Left cardiac atrium (tissue), 4 donors: Measurements from ENCODE around the gene CFAP92. TPM values are rescaled to one million over a fixed set of nuclear protein-coding genes. Genes with fewer than 3 reads are reported as not detected.

ENCODE experiments used
- ATAC-seq, 2 donors: fragments of 200-7000 bp; cut with Tn5 transposase; one replicate each; pipeline ENCODE4 v1.9.1; 2020; ENCODE audit warnings: mild to moderate bottlenecking in 2 of 2, moderate library complexity in 2 of 2
- DNase-seq: peaks from one replicate; pipeline ENCODE4 v3.0.0-alpha.2; 2020
- intact Hi-C, 2 donors: fragments of 100-400 bp; cut with DNase I; formaldehyde crosslinking; loops; one replicate each; pipeline versions ENCODE4 v1.14.1 to v1.15.1; 2022 to 2023
- total RNA-seq, 2 donors: library from RNA; stranded (reverse); fragmentation: NEBNext Ultra II Directional; extraction: Animal tissue kit (Norgen Biotek cat#: 25700); gene quantifications; one replicate each; pipeline ENCODE4 v1.2.1, GENCODE V29; 2021
- donor health status: DM: no; HTN: yes; CAD: no.
- donor health status: DM: no; HTN: yes; CAD: no; lungs with severe emphysema.
- donor health status: DM: yes; HTN: yes; CAD: no.
- donor health status: Dilated cardiomyopathy.

Gene CFAP92
- total RNA-seq, 2 donors from 2014 or later: 0.29 to 0.73 TPM

- ATAC-seq (peak; percentile 95 to 96), DNase-seq (peak; percentile 93)
- intact Hi-C loops: no loop called here
Measured at GRCh38 chr3:129026728-129027543, 33.1 kb upstream of the CFAP92 start.

- ATAC-seq: peak; percentile 25 to 51
- DNase-seq: no peak
- intact Hi-C loops: no loop called here
Measured at GRCh38 chr3:129025691-129026435, 32.0 kb upstream of the CFAP92 start.

- intact Hi-C loops: no loop called here
- DNase-seq (no peak), ATAC-seq (no peak)
Measured at GRCh38 chr3:129025108-129025507, 31.2 kb upstream of the CFAP92 start.

GRCh38 chr3:129023909-129024308 lies 30.0 kb upstream of the CFAP92 start:
- intact Hi-C loops: no loop called here
- DNase-seq: no peak
- ATAC-seq: no peak

GRCh38 chr3:129023008-129023358 lies 29.1 kb upstream of the CFAP92 start:
- intact Hi-C loops: no loop called here
- DNase-seq: no peak
- no peak for ATAC-seq

GRCh38 chr3:129022114-129023007 lies 28.5 kb upstream of the CFAP92 start:
- peak; percentile 25 to 77 for ATAC-seq
- intact Hi-C loops: no loop called here
- DNase-seq: peak; percentile 79

GRCh38 chr3:129021140-129021551 lies 27.3 kb upstream of the CFAP92 start:
- intact Hi-C loops: no loop called here
- ATAC-seq (no peak), DNase-seq (no peak)

- no peak for DNase-seq
- intact Hi-C loops: no loop called here
- ATAC-seq: no peak
Measured at GRCh38 chr3:129020691-129021090, 26.8 kb upstream of the CFAP92 start.

GRCh38 chr3:129019266-129019665 lies 25.4 kb upstream of the CFAP92 start:
- no peak for DNase-seq
- intact Hi-C loops: no loop called here
- no peak for ATAC-seq

GRCh38 chr3:129018751-129019150 lies 24.9 kb upstream of the CFAP92 start:
- no peak for ATAC-seq
- intact Hi-C loops: no loop called here
- no peak for DNase-seq

GRCh38 chr3:129018271-129018670 lies 24.4 kb upstream of the CFAP92 start:
- ATAC-seq (no peak), DNase-seq (no peak)
- intact Hi-C loops: no loop called here

GRCh38 chr3:129017484-129017899 lies 23.6 kb upstream of the CFAP92 start:
- DNase-seq (no peak), ATAC-seq (no peak)
- intact Hi-C loops: no loop called here

GRCh38 chr3:129016720-129017483 lies 23.0 kb upstream of the CFAP92 start:
- DNase-seq: peak; percentile 79
- ATAC-seq: peak; percentile 17 to 23

GRCh38 chr3:129016356-129016719 lies 22.5 kb upstream of the CFAP92 start:
- ATAC-seq: peak in 1 of 2 donors; percentile 57

More at GRCh38 chr3:129016720-129017483, 23.0 kb upstream of the CFAP92 start:
- intact Hi-C loops: no loop called here

GRCh38 chr3:129015388-129016105 lies 21.7 kb upstream of the CFAP92 start:
- ATAC-seq (peak; percentile 37 to 72), DNase-seq (peak; percentile 65)
- intact Hi-C loops: no loop called here

More at GRCh38 chr3:129016356-129016719, 22.5 kb upstream of the CFAP92 start:
- intact Hi-C loops: no loop called here
- DNase-seq: no peak

GRCh38 chr3:129014793-129015345 lies 21.0 kb upstream of the CFAP92 start:
- DNase-seq (no peak), ATAC-seq (no peak)
- intact Hi-C loops: no loop called here

- no peak for DNase-seq
- peak; percentile 25 to 58 for ATAC-seq
- intact Hi-C loops: no loop called here
Measured at GRCh38 chr3:129014148-129014547, 20.3 kb upstream of the CFAP92 start.

- DNase-seq: no peak
- intact Hi-C loops: no loop called here
- ATAC-seq: no peak
Measured at GRCh38 chr3:129013491-129013891, 19.6 kb upstream of the CFAP92 start.
